H9 (cell line): Measurements from ENCODE around the gene EPB41L4B. TPM values are rescaled to one million over a fixed set of nuclear protein-coding genes. Genes with fewer than 3 reads are reported as not detected.

ENCODE experiments used
- DNase-seq: peaks from one replicate; pipeline ENCODE4 v3.0.0-alpha.2; 2017
- H2AFZ ChIP-seq: one replicate; pipeline ENCODE4 v1.6.1; 2013; ENCODE audit warnings: mild to moderate bottlenecking, low read length, control low read depth, moderate library complexity
- H2AK5ac ChIP-seq: 2 replicates; pipeline ENCODE4 v1.6.1; 2013; ENCODE audit warnings: low read length, control low read depth, mixed read lengths; ENCODE audit not compliant: insufficient read length
- H2BK120ac ChIP-seq: one replicate; pipeline ENCODE4 v1.6.1; 2013; ENCODE audit warnings: low read depth, mild to moderate bottlenecking, low read length, control low read depth, inconsistent platforms; ENCODE audit not compliant: poor library complexity, severe bottlenecking
- H2BK12ac ChIP-seq: 2 replicates; pipeline ENCODE4 v1.6.1; 2013; ENCODE audit warnings: low read length, control low read depth, mixed read lengths, low read depth; ENCODE audit not compliant: insufficient read length
- H2BK15ac ChIP-seq: 2 replicates; pipeline ENCODE4 v1.6.1; 2013; ENCODE audit warnings: low read depth, low read length, control low read depth
- H2BK20ac ChIP-seq: one replicate; pipeline ENCODE4 v1.6.1; 2013; ENCODE audit warnings: low read depth, mild to moderate bottlenecking, low read length, control low read depth, inconsistent platforms; ENCODE audit not compliant: poor library complexity, severe bottlenecking
- H2BK5ac ChIP-seq: 2 replicates; pipeline ENCODE4 v1.6.1; 2013; ENCODE audit warnings: low read length, control low read depth, mixed read lengths; ENCODE audit not compliant: insufficient read length
- H3K14ac ChIP-seq: 2 replicates; pipeline ENCODE4 v1.6.1; 2013; ENCODE audit warnings: low read length, control low read depth; ENCODE audit not compliant: insufficient read depth
- H3K18ac ChIP-seq: 2 replicates; pipeline ENCODE4 v1.6.1; 2013; ENCODE audit warnings: low read depth, mild to moderate bottlenecking, mixed read lengths, low read length, control low read depth; ENCODE audit not compliant: insufficient read length
- H3K23ac ChIP-seq: 2 replicates; pipeline ENCODE4 v1.6.1; 2013; ENCODE audit warnings: low read length, control low read depth, mixed read lengths, low read depth; ENCODE audit not compliant: insufficient read length
- H3K23me2 ChIP-seq: 2 replicates; pipeline ENCODE4 v1.6.1; 2013; ENCODE audit warnings: low read depth, mild to moderate bottlenecking, mixed read lengths, low read length, control low read depth; ENCODE audit not compliant: insufficient read length, poor library complexity, severe bottlenecking
- H3K27ac ChIP-seq: 2 replicates; pipeline ENCODE4 v1.5.1; 2013; ENCODE audit warnings: low read length, control low read depth, mixed read lengths, low read depth; ENCODE audit not compliant: insufficient read length
- H3K27me3 ChIP-seq: 2 replicates; pipeline ENCODE4 v1.6.1; 2013; ENCODE audit warnings: low read length, control low read depth, inconsistent platforms; ENCODE audit not compliant: insufficient read depth
- H3K4ac ChIP-seq: 2 replicates; pipeline ENCODE4 v1.6.1; 2013; ENCODE audit warnings: low read depth, mild to moderate bottlenecking, control low read depth, inconsistent platforms, low read length, moderate library complexity
- H3K4me1 ChIP-seq: 2 replicates; pipeline ENCODE4 v1.6.1; 2013; ENCODE audit warnings: low read length, control low read depth, inconsistent platforms; ENCODE audit not compliant: insufficient read depth
- H3K4me2 ChIP-seq: 2 replicates; pipeline ENCODE4 v1.6.1; 2013; ENCODE audit warnings: low read length, control low read depth, mixed read lengths; ENCODE audit not compliant: insufficient read length, insufficient read depth
- H3K56ac ChIP-seq: 2 replicates; pipeline ENCODE4 v1.6.1; 2013; ENCODE audit warnings: low read depth, mild to moderate bottlenecking, mixed read lengths, low read length, control low read depth; ENCODE audit not compliant: insufficient read length
- H3K79me1 ChIP-seq: 2 replicates; pipeline ENCODE4 v1.6.1; 2013; ENCODE audit warnings: low read depth, mild to moderate bottlenecking, moderate library complexity, low read length, control low read depth, inconsistent platforms; ENCODE audit not compliant: insufficient read depth, poor library complexity, severe bottlenecking
- H3K79me2 ChIP-seq: 2 replicates; pipeline ENCODE4 v1.6.1; 2013; ENCODE audit warnings: low read length, control low read depth, inconsistent platforms; ENCODE audit not compliant: insufficient read depth
- H3K9ac ChIP-seq: 2 replicates; pipeline ENCODE4 v1.6.1; 2013; ENCODE audit warnings: low read length, control low read depth, mixed read lengths; ENCODE audit not compliant: insufficient read length; ENCODE audit errors: extremely low read depth
- H3K9me3 ChIP-seq: one replicate; pipeline ENCODE4 v1.6.1; 2013; ENCODE audit warnings: low read depth, low read length, inconsistent platforms; ENCODE audit not compliant: control insufficient read depth
- H3T11ph ChIP-seq: one replicate; pipeline ENCODE4 v1.6.1; 2013; ENCODE audit warnings: mild to moderate bottlenecking, low read length, control low read depth, inconsistent platforms
- H4K20me1 ChIP-seq: one replicate; pipeline ENCODE4 v1.6.1; 2013; ENCODE audit not compliant: control insufficient read depth, insufficient read length, insufficient read depth
- H4K5ac ChIP-seq: 2 replicates; pipeline ENCODE4 v1.6.1; 2013; ENCODE audit warnings: low read depth, mild to moderate bottlenecking, mixed read lengths, low read length, control low read depth; ENCODE audit not compliant: insufficient read length
- H4K8ac ChIP-seq: replicated peaks from 2 replicates; pipeline ENCODE4 v1.6.1; 2013; ENCODE audit warnings: low read length, control low read depth, mixed read lengths, low read depth; ENCODE audit not compliant: insufficient read length
- H4K91ac ChIP-seq: 2 replicates; pipeline ENCODE4 v1.6.1; 2013; ENCODE audit warnings: low read depth, mild to moderate bottlenecking, moderate library complexity, mixed read lengths, low read length, control low read depth; ENCODE audit not compliant: insufficient read length
- H3K27ac Mint-ChIP-seq, 3 experiments: 2 replicates in 2 of 3; 3 replicates in 1 of 3; pipeline ENCODE4 v1.8.0; 2020 to 2021; ENCODE audit warnings: mixed read lengths in 3 of 3, mild to moderate bottlenecking in 1 of 3, moderate library complexity in 1 of 3
- H3K27me3 Mint-ChIP-seq: 2 replicates; pipeline ENCODE4 v1.8.0; 2021; ENCODE audit warnings: low read depth, mild to moderate bottlenecking, moderate library complexity, mixed read lengths
- H3K36me3 Mint-ChIP-seq, 3 experiments: 2 replicates in 2 of 3; 3 replicates in 1 of 3; pipeline ENCODE4 v1.8.0; 2020 to 2021; ENCODE audit warnings: low read depth in 3 of 3, mixed read lengths in 3 of 3; ENCODE audit not compliant: insufficient read depth in 1 of 3
- H3K4me1 Mint-ChIP-seq, 2 experiments: 2 replicates each; pipeline ENCODE4 v1.8.0; 2020; ENCODE audit warnings: mixed read lengths in 2 of 2
- H3K4me3 Mint-ChIP-seq, 2 experiments: 2 replicates in 1 of 2; 3 replicates in 1 of 2; pipeline ENCODE4 v1.8.0; 2020 to 2021; ENCODE audit warnings: mild to moderate bottlenecking in 2 of 2, mixed read lengths in 2 of 2, moderate library complexity in 1 of 2
- H3K9me3 Mint-ChIP-seq, 2 experiments: 2 replicates in 1 of 2; 3 replicates in 1 of 2; pipeline ENCODE4 v1.8.0; 2020; ENCODE audit warnings: mild to moderate bottlenecking in 2 of 2, mixed read lengths in 2 of 2, moderate library complexity in 1 of 2
- total RNA-seq: library from RNA; stranded (reverse); gene quantifications from 2 replicates; pipeline ENCODE4 v1.2.1, GENCODE V29; 2021
- TF ChIP-seq, protein P1 (sequence below): fragments of 200-600 bp; sonication (generic); conservative IDR thresholded peaks from 3 replicates; pipeline ENCODE4 v1.8.0; 2021; ENCODE audit warnings: antibody characterized with exemption, mild to moderate bottlenecking

EPB41L4B gene
- total RNA-seq, 1 experiment from 2014 or later = 18.9 TPM

GRCh38 chr9:109228093-109228642 lies 92.7 kb downstream of the EPB41L4B start:
- Histone ChIP-seq H3K79me2 (no peaks in the 10 kb centered on the region), H3K4me1 (no peaks in the 10 kb centered on the region), H2AK5ac (no peak overlapping the region), H3T11ph (no peak overlapping the region), H3K9ac (no peak overlapping the region), H3K4me2 (no peak overlapping the region), H3K56ac (no peak overlapping the region), H2BK12ac (no peak overlapping the region), H4K20me1 (no peaks in the 10 kb centered on the region), H3K27me3 (no peaks in the 10 kb centered on the region), H4K8ac (no peak overlapping the region), H3K23ac (no peak overlapping the region), H3K23me2 (no peaks in the 10 kb centered on the region), H3K14ac (no peak overlapping the region), H2BK5ac (no peak overlapping the region), H3K18ac (no peak overlapping the region), H4K91ac (no peak overlapping the region), H2AFZ (no peak overlapping the region), H2BK20ac (no peak overlapping the region), H3K9me3 (no peaks in the 10 kb centered on the region), H2BK120ac (no peak overlapping the region), H2BK15ac (no peak overlapping the region), H3K4ac (no peak overlapping the region), H3K27ac (no peak overlapping the region), H3K79me1 (no peaks in the 10 kb centered on the region), H4K5ac (no peak overlapping the region)
- TF ChIP-seq, protein P1, sequence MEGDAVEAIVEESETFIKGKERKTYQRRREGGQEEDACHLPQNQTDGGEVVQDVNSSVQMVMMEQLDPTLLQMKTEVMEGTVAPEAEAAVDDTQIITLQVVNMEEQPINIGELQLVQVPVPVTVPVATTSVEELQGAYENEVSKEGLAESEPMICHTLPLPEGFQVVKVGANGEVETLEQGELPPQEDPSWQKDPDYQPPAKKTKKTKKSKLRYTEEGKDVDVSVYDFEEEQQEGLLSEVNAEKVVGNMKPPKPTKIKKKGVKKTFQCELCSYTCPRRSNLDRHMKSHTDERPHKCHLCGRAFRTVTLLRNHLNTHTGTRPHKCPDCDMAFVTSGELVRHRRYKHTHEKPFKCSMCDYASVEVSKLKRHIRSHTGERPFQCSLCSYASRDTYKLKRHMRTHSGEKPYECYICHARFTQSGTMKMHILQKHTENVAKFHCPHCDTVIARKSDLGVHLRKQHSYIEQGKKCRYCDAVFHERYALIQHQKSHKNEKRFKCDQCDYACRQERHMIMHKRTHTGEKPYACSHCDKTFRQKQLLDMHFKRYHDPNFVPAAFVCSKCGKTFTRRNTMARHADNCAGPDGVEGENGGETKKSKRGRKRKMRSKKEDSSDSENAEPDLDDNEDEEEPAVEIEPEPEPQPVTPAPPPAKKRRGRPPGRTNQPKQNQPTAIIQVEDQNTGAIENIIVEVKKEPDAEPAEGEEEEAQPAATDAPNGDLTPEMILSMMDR = no peak
- Mint-ChIP-seq H3K4me1 (no peaks in the 10 kb centered on the region), H3K9me3 (no peaks in the 10 kb centered on the region), H3K27ac (no peak overlapping the region), H3K36me3 (no peaks in the 10 kb centered on the region), H3K27me3 (no peaks in the 10 kb centered on the region), H3K4me3 (no peak overlapping the region)
- no peak for DNase-seq
